ENCODE measurements around the gene RNF130.

RNF130 gene

DNA sequence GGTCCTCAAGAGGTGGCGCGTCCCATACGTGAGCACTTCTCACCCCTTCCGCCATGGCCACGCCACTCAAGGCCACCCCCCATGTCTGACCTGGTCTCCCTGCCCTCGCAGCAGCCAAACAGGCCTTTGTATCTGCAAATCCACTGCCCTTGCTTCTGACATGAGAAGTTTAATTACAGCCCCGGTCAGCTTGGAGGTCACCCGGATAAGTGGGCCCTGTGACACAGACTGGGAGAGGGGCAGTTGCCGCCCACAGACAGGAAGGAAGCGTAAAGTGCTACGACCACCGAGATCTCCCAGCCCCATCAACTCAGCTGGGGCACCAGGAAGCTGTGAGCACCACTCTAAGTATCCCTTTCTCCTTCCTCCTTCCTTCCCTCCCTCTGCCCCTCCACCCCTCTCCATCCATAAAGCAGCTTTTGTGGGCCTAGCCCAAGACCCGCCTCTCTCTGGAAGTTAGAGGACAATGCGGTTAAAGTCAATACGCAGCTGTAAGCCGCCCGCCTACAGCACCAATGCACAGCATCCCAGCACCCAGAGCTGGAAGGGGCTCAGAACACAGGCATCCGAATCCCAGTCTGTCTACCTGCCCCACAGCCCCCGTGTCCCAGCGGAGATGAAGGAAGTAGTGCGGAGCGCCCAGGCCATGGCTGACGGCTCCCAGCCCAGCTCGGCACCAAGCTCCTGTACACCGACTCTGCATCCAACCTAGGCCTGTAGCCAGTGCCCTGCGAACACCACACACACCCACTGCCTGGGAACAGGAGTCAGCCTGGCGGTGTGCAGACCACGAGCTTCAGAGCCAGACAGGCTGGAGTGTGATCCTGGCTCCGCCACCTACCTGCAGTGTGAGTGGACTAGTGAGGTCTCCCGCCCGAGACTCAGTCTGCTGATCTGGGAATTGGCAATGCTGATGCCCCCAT, 44.8 kb upstream of the RNF130 start:
- H3K4me3 ChIP-seq (ENCODE audit: low read depth, low read length): no peak overlapping the region
- TF ChIP-seq, protein P1, sequence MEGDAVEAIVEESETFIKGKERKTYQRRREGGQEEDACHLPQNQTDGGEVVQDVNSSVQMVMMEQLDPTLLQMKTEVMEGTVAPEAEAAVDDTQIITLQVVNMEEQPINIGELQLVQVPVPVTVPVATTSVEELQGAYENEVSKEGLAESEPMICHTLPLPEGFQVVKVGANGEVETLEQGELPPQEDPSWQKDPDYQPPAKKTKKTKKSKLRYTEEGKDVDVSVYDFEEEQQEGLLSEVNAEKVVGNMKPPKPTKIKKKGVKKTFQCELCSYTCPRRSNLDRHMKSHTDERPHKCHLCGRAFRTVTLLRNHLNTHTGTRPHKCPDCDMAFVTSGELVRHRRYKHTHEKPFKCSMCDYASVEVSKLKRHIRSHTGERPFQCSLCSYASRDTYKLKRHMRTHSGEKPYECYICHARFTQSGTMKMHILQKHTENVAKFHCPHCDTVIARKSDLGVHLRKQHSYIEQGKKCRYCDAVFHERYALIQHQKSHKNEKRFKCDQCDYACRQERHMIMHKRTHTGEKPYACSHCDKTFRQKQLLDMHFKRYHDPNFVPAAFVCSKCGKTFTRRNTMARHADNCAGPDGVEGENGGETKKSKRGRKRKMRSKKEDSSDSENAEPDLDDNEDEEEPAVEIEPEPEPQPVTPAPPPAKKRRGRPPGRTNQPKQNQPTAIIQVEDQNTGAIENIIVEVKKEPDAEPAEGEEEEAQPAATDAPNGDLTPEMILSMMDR (IDR thresholded peaks at IDR 0.05; ENCODE audit: borderline replicate concordance, insufficient read depth, low read depth, low read length): no peak

- H3K4me3 ChIP-seq (ENCODE audit: low read depth, low read length): no peak overlapping the region
- TF ChIP-seq, protein P1 (IDR thresholded peaks at IDR 0.05; ENCODE audit: borderline replicate concordance, insufficient read depth, low read depth, low read length): no peak
These were observed 43.9 kb upstream of the RNF130 start for GRCh38 chr5:180115326-180116076.

DNA sequence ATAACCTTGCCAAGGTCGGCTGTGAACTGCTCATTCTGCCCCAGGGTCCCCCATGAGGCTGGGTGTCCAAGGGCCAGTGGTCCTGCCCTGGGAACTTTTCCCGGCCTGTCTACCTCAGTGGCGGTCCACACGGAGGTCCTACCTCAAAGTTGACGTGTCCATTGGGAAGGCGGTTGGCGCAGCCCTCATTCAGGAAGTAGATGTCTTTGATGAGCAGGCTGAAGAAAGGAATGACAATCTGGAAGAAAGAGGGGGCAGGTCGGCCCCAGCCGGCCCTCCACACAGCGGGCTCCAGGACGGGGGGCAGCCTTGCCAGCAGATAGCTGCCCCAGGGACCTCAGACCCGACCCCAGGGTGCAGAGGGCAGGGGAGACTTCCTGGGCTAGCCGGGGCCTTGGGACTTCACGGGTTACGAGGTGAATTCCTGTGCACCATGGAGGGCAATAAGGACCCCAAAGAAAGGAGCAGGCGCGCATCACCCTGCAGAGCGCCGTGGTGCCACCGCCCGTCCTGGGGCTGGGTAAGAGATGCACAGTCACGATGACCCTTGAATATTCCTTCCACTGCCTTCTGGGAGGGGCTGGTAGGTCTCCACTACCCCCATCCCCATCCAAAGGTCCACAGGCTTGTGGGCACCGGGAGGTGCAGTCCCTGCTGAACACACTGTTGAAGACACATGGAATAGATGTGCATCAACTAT, 42.9 kb upstream of the RNF130 start:
- TF ChIP-seq, protein P1 (IDR thresholded peaks at IDR 0.05; ENCODE audit: borderline replicate concordance, insufficient read depth, low read depth, low read length): no peak
- no peak overlapping the region for H3K4me3 ChIP-seq (ENCODE audit: low read depth, low read length)

DNA sequence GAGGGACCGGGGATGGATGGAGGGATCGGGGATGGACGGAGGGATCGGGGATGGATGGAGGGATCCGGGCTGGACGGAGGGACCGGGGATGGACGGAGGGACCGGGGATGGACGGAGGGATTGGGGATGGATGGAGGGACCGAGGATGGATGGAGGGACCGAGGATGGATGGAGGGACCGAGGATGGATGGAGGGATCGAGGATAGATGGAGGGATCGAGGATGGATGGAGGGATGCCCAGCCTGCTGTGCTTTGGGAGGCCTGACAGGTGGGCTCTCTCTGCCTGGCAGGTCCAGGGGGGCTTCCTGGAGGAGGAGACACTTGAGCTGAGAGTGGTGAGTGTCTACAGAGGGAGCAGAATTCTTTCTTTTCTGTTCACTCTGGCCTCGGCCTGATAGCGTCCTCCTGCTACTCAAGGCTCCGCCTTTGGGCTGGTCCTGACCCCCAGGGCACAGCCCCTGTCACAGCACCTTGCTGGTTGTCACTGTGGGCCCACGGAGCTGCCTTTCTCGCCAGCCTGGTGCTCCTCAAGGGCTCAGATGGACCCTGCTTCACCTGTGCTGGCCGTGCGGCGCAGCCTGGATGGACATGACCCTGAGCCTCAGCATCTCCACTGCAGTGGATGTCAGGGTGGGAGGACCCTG, 42.2 kb upstream of the RNF130 start:
- TF ChIP-seq, protein P1 (IDR thresholded peaks at IDR 0.05; ENCODE audit: borderline replicate concordance, insufficient read depth, low read depth, low read length): no peak
- no peak overlapping the region for H3K4me3 ChIP-seq (ENCODE audit: low read depth, low read length)

DNA sequence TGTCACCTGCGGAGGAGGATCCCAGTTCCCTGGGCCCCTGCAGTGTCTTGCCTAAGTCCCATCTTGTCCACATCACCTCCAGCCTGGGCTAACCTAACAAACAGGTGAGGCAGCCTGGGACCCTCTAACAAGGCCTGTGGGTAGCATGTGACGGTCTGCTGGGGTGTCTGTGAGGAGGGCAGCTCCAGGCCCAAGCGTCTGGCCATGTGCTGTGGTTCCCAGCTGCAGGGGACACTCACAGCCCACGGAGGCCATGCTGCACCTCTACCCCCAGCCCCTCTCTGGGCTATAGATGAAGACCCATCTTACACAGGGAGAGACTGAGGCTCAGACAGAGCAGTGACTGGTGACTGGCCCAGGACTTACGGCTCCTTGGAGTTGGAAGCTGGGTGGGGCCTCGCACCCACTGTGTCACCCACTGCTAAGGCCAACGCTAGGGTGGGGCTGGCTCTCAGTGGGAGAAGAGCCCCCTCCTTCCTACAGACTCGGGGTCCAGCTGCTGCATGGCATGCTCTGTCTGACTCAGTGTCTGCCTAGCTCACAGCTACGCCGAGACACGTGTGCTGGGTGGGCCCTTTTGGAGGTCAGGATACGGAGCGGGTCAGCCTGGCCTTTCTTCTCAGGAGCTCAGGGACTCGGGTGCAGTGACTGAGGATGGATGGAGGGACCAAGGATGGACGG, 40.8 kb upstream of the RNF130 start:
- TF ChIP-seq, protein P1 (IDR thresholded peaks at IDR 0.05; ENCODE audit: borderline replicate concordance, insufficient read depth, low read depth, low read length): no peak
- no peak overlapping the region for H3K4me3 ChIP-seq (ENCODE audit: low read depth, low read length)
